ENCODE measurements around the gene PROCA1. TPM values are rescaled to one million over a fixed set of nuclear protein-coding genes. Genes with fewer than 3 reads are reported as not detected.

Gene PROCA1
- total and polyA plus RNA-seq, 2 of the 13 experiments (the other 11 are each of a cell fraction or from before 2014, with no cell fraction given): 0.73 to 1.5 TPM

- Histone ChIP-seq H3K4me3 (replicated peaks in 1 of 3; ENCODE audit: insufficient read depth in 1 of 3, low read depth in 2 of 3, low read length in 3 of 3) (peak within 1 kb of the TSS; percentile 72 to 93 (median 74)), H3K79me2 (ENCODE audit: insufficient read depth, low read length) (peaks cover 33% of the 10 kb centered on the region), H3K9me3 (ENCODE audit: low read length) (no peaks in the 10 kb centered on the region), H3K9ac (ENCODE audit: insufficient read depth, low read depth, low read length) (peak within 1 kb of the TSS; percentile 98), H3K36me3 (replicated peaks in 1 of 2; ENCODE audit: control insufficient read depth in 1 of 2, insufficient read depth in 2 of 2, low read length in 2 of 2) (peaks cover 27 to 30% of the 10 kb centered on the region in 2 experiments), H2AFZ (ENCODE audit: low read length) (no peak within 1 kb of the TSS), H3K4me2 (ENCODE audit: low read depth, low read length) (peak within 1 kb of the TSS; percentile 98), H3K4me1 (ENCODE audit: insufficient read depth, low read length) (peaks cover 49% of the 10 kb centered on the region), H4K20me1 (ENCODE audit: insufficient read depth, low read length) (peaks cover 28% of the 10 kb centered on the region), H3K27ac (ENCODE audit: extremely low read length, insufficient read depth, low read length) (peak within 1 kb of the TSS; percentile 95), H3K27me3 (ENCODE audit: control insufficient read depth in 1 of 2, insufficient read depth in 2 of 2, low read length in 2 of 2) (no peaks in the 10 kb centered on the region; a peak in 1 of 5 replicates)
- DNase-seq (ENCODE audit: low spot score) (peak; percentile 73), ATAC-seq (peak; percentile 64), FAIRE-seq (peak; percentile 46)
- ChIA-PET POLR2A (interaction anchor here (0.9 to 12.3 kb wide), 9 partner anchors 9 to 194 kb away, joined by 3 to 590 read pairs (median 4); partner anchors contain the start of genes BLTP2, NEK8, PROCA1 and RPL23A), CTCF (ENCODE audit: low intra/inter-chr PET ratio, low total read pairs) (interaction anchor here (2.8 kb wide), 1 partner anchor 16 kb away, joined by 14 read pairs; the partner anchor contains the start of gene TLCD1)
- WGBS (ENCODE audit: low lambda C conversion rate): 0% methylated on average over 6 of the region's 70 CpGs
- intact Hi-C loops (cut with micrococcal nuclease; ENCODE audit: unreplicated experiment): no loop called here
- TSS peak; percentile 47 for BruUV-seq (replicated peaks)
- in situ Hi-C loops (cut with HindIII; ENCODE audit: extremely low pct_ligation_motif_present, low pct_unique_long_range_greater_than_20kb): loop anchor here (25.0 kb wide), 1 partner anchor 369 kb away; no protein-coding TSS in a partner anchor
- TF ChIP-seq ZNF441 (CRISPR knock-in tag; IDR thresholded peaks at IDR 0.05; ENCODE audit: borderline replicate concordance) (0 out of 2 replicates have a peak, but pooled peaks have one; percentile 38), AGO1 (IDR thresholded peaks at IDR 0.05; ENCODE audit: low read depth, low read length, poor library complexity, severe bottlenecking) (peak; percentile 91), IRF9 (CRISPR knock-in tag; IDR thresholded peaks at IDR 0.05; ENCODE audit: borderline replicate concordance) (peak; percentile 81; the same call in 1 of the 2 replicates), ZNF777 (CRISPR knock-in tag; IDR thresholded peaks at IDR 0.05) (peak; percentile 39; the same call in 1 of the 2 replicates), ZBTB38 (CRISPR knock-in tag; IDR thresholded peaks at IDR 0.05) (peak; percentile 8; the same call in 1 of the 2 replicates), ZBTB25 (CRISPR knock-in tag; IDR thresholded peaks at IDR 0.05) (0 out of 2 replicates have a peak, but pooled peaks have one; percentile 10), MED13 (CRISPR knock-in tag; IDR thresholded peaks at IDR 0.05) (0 out of 2 replicates have a peak, but pooled peaks have one; percentile 18), BORCS8-MEF2B (CRISPR knock-in tag; IDR thresholded peaks at IDR 0.05) (peak; percentile 18), ZNF558 (CRISPR knock-in tag; IDR thresholded peaks at IDR 0.05; ENCODE audit: borderline replicate concordance) (peak; percentile 80), SPEN (CRISPR knock-in tag; IDR thresholded peaks at IDR 0.05; ENCODE audit: low read depth) (peak; percentile 45), RAD51 (IDR thresholded peaks at IDR 0.05; ENCODE audit: borderline replicate concordance) (no peak), IRX3 (CRISPR knock-in tag; IDR thresholded peaks at IDR 0.05; ENCODE audit: borderline replicate concordance, low read depth) (0 out of 2 replicates have a peak, but pooled peaks have one; percentile 14), ZNF607 (CRISPR knock-in tag; IDR thresholded peaks at IDR 0.05; ENCODE audit: borderline replicate concordance) (0 out of 2 replicates have a peak, but pooled peaks have one; percentile 40), ZNF431 (CRISPR knock-in tag; IDR thresholded peaks at IDR 0.05; ENCODE audit: borderline replicate concordance, low read depth) (peak; percentile 27; the same call in 1 of the 2 replicates), PAXIP1 (CRISPR knock-in tag; conservative IDR thresholded peaks at IDR 0.05) (0 out of 2 replicates have a peak, but pooled peaks have one; percentile 11), DPF2 (CRISPR knock-in tag; IDR thresholded peaks at IDR 0.05; ENCODE audit: borderline replicate concordance, low read depth) (no peak)
These were observed 31.8 kb upstream of the PROCA1 start, which contains the start of gene TRAF4 for GRCh38 chr17:28743243-28744103. Gene TRAF4, plus strand, starts transcription at chr17:28744011. Its CDS starts 102 bp downstream, at chr17:28744113.

Measured in HepG2 (cell line).